ENCODE measurements around the gene CASKIN1.
"Not testable (repeated sequence)": the region's sequence is repeated elsewhere in the genome, so short reads cannot be mapped to it uniquely, and the experiment has no call there.

- TF ChIP-seq, protein P1, sequence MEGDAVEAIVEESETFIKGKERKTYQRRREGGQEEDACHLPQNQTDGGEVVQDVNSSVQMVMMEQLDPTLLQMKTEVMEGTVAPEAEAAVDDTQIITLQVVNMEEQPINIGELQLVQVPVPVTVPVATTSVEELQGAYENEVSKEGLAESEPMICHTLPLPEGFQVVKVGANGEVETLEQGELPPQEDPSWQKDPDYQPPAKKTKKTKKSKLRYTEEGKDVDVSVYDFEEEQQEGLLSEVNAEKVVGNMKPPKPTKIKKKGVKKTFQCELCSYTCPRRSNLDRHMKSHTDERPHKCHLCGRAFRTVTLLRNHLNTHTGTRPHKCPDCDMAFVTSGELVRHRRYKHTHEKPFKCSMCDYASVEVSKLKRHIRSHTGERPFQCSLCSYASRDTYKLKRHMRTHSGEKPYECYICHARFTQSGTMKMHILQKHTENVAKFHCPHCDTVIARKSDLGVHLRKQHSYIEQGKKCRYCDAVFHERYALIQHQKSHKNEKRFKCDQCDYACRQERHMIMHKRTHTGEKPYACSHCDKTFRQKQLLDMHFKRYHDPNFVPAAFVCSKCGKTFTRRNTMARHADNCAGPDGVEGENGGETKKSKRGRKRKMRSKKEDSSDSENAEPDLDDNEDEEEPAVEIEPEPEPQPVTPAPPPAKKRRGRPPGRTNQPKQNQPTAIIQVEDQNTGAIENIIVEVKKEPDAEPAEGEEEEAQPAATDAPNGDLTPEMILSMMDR (conservative IDR thresholded peaks at IDR 0.05; ENCODE audit: low read length): not testable (repeated sequence)
- not testable (repeated sequence) for TF ChIP-seq EZH2phosphoT487 (IDR thresholded peaks at IDR 0.05; ENCODE audit: borderline replicate concordance)
Measured at GRCh38 chr16:2129251-2129650, 67.2 kb downstream of the CASKIN1 start.
